K562 (cell line): Measurements from ENCODE around the gene CBLL1. TPM values are rescaled to one million over a fixed set of nuclear protein-coding genes. Genes with fewer than 3 reads are reported as not detected.

Source experiments
- polyA plus RNA-seq, 8 experiments: library from polyadenylated mRNA; depleted of rRNA in 4 of 8; stranded (reverse) in 5 of 8; unstranded in 3 of 8; fragments of >200 nt; fragmentation: Nextera tagmentation in 2 of 8; fragmentation: Illumina TruSeq in 1 of 8; extraction: Ambion mirVana in 2 of 8; extraction: Trizol in 1 of 8; gene quantifications; 2 replicates each; pipeline versions ENCODE4 v1.2.1 to v1.2.3, GENCODE V29; 2011 to 2014; ENCODE audit warnings: inconsistent platforms in 1 of 8, missing spikeins in 1 of 8
- total RNA-seq, 7 experiments: library from RNA; depleted of rRNA in 6 of 7; stranded (reverse); fragments of >200 nt in 6 of 7; fragmentation: Illumina TruSeq in 2 of 7; extraction: Trizol in 2 of 7; gene quantifications; 2 replicates each; pipeline versions ENCODE4 v1.2.1 to v1.2.3, GENCODE V29; 2011 to 2021; ENCODE audit warnings: low replicate concordance in 1 of 7

CBLL1 gene
- total and polyA plus RNA-seq, 9 of the 15 experiments (the other 6 are each of a cell fraction or from before 2014, with no cell fraction given) = 14.7 to 67.9 (median 35.4) TPM

Other genes starting within 250 kb of the CBLL1 start
- 57.1 and 75.1 TPM in 2 replicates for gene COG5, start 180.2 kb upstream of the CBLL1 start, total RNA-seq (2014; rRNA removed)
- 56.4 and 70.4 TPM in 2 replicates for gene COG5, start 180.2 kb upstream of the CBLL1 start, total RNA-seq (2014; rRNA removed; fragmentation: Illumina TruSeq; extraction: Trizol)
- gene COG5, start 180.2 kb upstream of the CBLL1 start, total RNA-seq (2015; rRNA removed; fragmentation: Illumina TruSeq; extraction: Trizol) = 57.6 and 65.5 TPM in 2 replicates
- gene COG5, start 180.2 kb upstream of the CBLL1 start, total RNA-seq (2021) = 57.0 and 58.0 TPM in 2 replicates
- gene COG5, start 180.2 kb upstream of the CBLL1 start, polyA plus RNA-seq (2011; rRNA removed) = 45.1 and 63.6 TPM in 2 replicates
- 31.0 and 42.5 TPM in 2 replicates for gene COG5, start 180.2 kb upstream of the CBLL1 start, polyA plus RNA-seq (2014; fragmentation: Illumina TruSeq; extraction: Trizol)
- 10 to 100 TPM; 15.3 to 25.9 TPM for gene COG5, start 180.2 kb upstream of the CBLL1 start, polyA plus RNA-seq (2014; fragmentation: Nextera tagmentation; extraction: Ambion mirVana)
- 40.5 and 52.6 TPM in 2 replicates for gene COG5, start 180.2 kb upstream of the CBLL1 start, polyA plus RNA-seq (2014; rRNA removed)
- gene DUS4L, start 180.2 kb upstream of the CBLL1 start, total RNA-seq (2014; rRNA removed) = 24.9 and 26.7 TPM in 2 replicates
- 33.6 and 36.3 TPM in 2 replicates for gene DUS4L, start 180.2 kb upstream of the CBLL1 start, total RNA-seq (2014; rRNA removed; fragmentation: Illumina TruSeq; extraction: Trizol)
- 25.6 and 28.9 TPM in 2 replicates for gene DUS4L, start 180.2 kb upstream of the CBLL1 start, total RNA-seq (2015; rRNA removed; fragmentation: Illumina TruSeq; extraction: Trizol)
- 25.7 and 27.4 TPM in 2 replicates for gene DUS4L, start 180.2 kb upstream of the CBLL1 start, total RNA-seq (2021)
- gene DUS4L, start 180.2 kb upstream of the CBLL1 start, polyA plus RNA-seq (2011; rRNA removed) = 20.2 and 29.4 TPM in 2 replicates
- gene DUS4L, start 180.2 kb upstream of the CBLL1 start, polyA plus RNA-seq (2014; fragmentation: Illumina TruSeq; extraction: Trizol) = 23.9 and 28.6 TPM in 2 replicates
- gene DUS4L, start 180.2 kb upstream of the CBLL1 start, polyA plus RNA-seq (2014; fragmentation: Nextera tagmentation; extraction: Ambion mirVana) = 10 to 100 TPM; 12.2 to 14.5 TPM
- 31.4 and 33.1 TPM in 2 replicates for gene DUS4L, start 180.2 kb upstream of the CBLL1 start, polyA plus RNA-seq (2014; rRNA removed)
- gene BCAP29, start 163.9 kb upstream of the CBLL1 start, total RNA-seq (2014; rRNA removed) = 57.5 and 64.5 TPM in 2 replicates
- gene BCAP29, start 163.9 kb upstream of the CBLL1 start, total RNA-seq (2014; rRNA removed; fragmentation: Illumina TruSeq; extraction: Trizol) = 113 and 136 TPM in 2 replicates
- gene BCAP29, start 163.9 kb upstream of the CBLL1 start, total RNA-seq (2015; rRNA removed; fragmentation: Illumina TruSeq; extraction: Trizol) = 127 and 129 TPM in 2 replicates
- 78.7 and 89.6 TPM in 2 replicates for gene BCAP29, start 163.9 kb upstream of the CBLL1 start, total RNA-seq (2021)
- 47.0 and 91.8 TPM in 2 replicates for gene BCAP29, start 163.9 kb upstream of the CBLL1 start, polyA plus RNA-seq (2011; rRNA removed)
- 122 and 137 TPM in 2 replicates for gene BCAP29, start 163.9 kb upstream of the CBLL1 start, polyA plus RNA-seq (2014; fragmentation: Illumina TruSeq; extraction: Trizol)
- 10 to 100 TPM; 63.4 to 64.4 TPM for gene BCAP29, start 163.9 kb upstream of the CBLL1 start, polyA plus RNA-seq (2014; fragmentation: Nextera tagmentation; extraction: Ambion mirVana)
- gene BCAP29, start 163.9 kb upstream of the CBLL1 start, polyA plus RNA-seq (2014; rRNA removed) = 77.0 and 79.7 TPM in 2 replicates
- 0.09 and 0.29 TPM in 2 replicates for gene SLC26A4, start 83.3 kb upstream of the CBLL1 start, total RNA-seq (2014; rRNA removed)
- gene SLC26A4, start 83.3 kb upstream of the CBLL1 start, total RNA-seq (2014; rRNA removed; fragmentation: Illumina TruSeq; extraction: Trizol) = 0.26 and 0.33 TPM in 2 replicates
- 0.11 and 0.43 TPM in 2 replicates for gene SLC26A4, start 83.3 kb upstream of the CBLL1 start, total RNA-seq (2015; rRNA removed; fragmentation: Illumina TruSeq; extraction: Trizol)
- gene SLC26A4, start 83.3 kb upstream of the CBLL1 start, total RNA-seq (2021) = 0.54 and 0.55 TPM in 2 replicates
- 0.37 and 0.54 TPM in 2 replicates for gene SLC26A4, start 83.3 kb upstream of the CBLL1 start, polyA plus RNA-seq (2011; rRNA removed)
- gene SLC26A4, start 83.3 kb upstream of the CBLL1 start, polyA plus RNA-seq (2014; fragmentation: Illumina TruSeq; extraction: Trizol) = 0.22 and 0.28 TPM in 2 replicates
- gene SLC26A4, start 83.3 kb upstream of the CBLL1 start, polyA plus RNA-seq (2014; fragmentation: Nextera tagmentation; extraction: Ambion mirVana) = under 1 TPM; 0.10 to 0.18 TPM
- gene SLC26A4, start 83.3 kb upstream of the CBLL1 start, polyA plus RNA-seq (2014; rRNA removed) = 0.27 and 1.2 TPM in 2 replicates
- not detected in 2 replicates for gene SLC26A3, start 59.1 kb downstream of the CBLL1 start, total RNA-seq (2014; rRNA removed)
- gene SLC26A3, start 59.1 kb downstream of the CBLL1 start, total RNA-seq (2014; rRNA removed; fragmentation: Illumina TruSeq; extraction: Trizol) = not detected in 2 replicates
- gene SLC26A3, start 59.1 kb downstream of the CBLL1 start, total RNA-seq (2015; rRNA removed; fragmentation: Illumina TruSeq; extraction: Trizol) = not detected in 2 replicates
- gene SLC26A3, start 59.1 kb downstream of the CBLL1 start, total RNA-seq (2021) = 0.86 and 1.1 TPM in 2 replicates
- gene SLC26A3, start 59.1 kb downstream of the CBLL1 start, polyA plus RNA-seq (2011; rRNA removed) = not detected in 2 replicates
- gene SLC26A3, start 59.1 kb downstream of the CBLL1 start, polyA plus RNA-seq (2014; fragmentation: Illumina TruSeq; extraction: Trizol) = not detected in 2 replicates
- gene SLC26A3, start 59.1 kb downstream of the CBLL1 start, polyA plus RNA-seq (2014; fragmentation: Nextera tagmentation; extraction: Ambion mirVana) = not detected
- not detected in 2 replicates for gene SLC26A3, start 59.1 kb downstream of the CBLL1 start, polyA plus RNA-seq (2014; rRNA removed)
- 128 and 130 TPM in 2 replicates for gene DLD, start 147.0 kb downstream of the CBLL1 start, total RNA-seq (2014; rRNA removed)
- gene DLD, start 147.0 kb downstream of the CBLL1 start, total RNA-seq (2014; rRNA removed; fragmentation: Illumina TruSeq; extraction: Trizol) = 192 and 248 TPM in 2 replicates
- 138 and 155 TPM in 2 replicates for gene DLD, start 147.0 kb downstream of the CBLL1 start, total RNA-seq (2015; rRNA removed; fragmentation: Illumina TruSeq; extraction: Trizol)
- gene DLD, start 147.0 kb downstream of the CBLL1 start, total RNA-seq (2021) = 190 and 201 TPM in 2 replicates
- gene DLD, start 147.0 kb downstream of the CBLL1 start, polyA plus RNA-seq (2011; rRNA removed) = 269 and 357 TPM in 2 replicates
- 553 and 639 TPM in 2 replicates for gene DLD, start 147.0 kb downstream of the CBLL1 start, polyA plus RNA-seq (2014; fragmentation: Illumina TruSeq; extraction: Trizol)
- 100 to 1,000 TPM; 406 to 588 TPM for gene DLD, start 147.0 kb downstream of the CBLL1 start, polyA plus RNA-seq (2014; fragmentation: Nextera tagmentation; extraction: Ambion mirVana)
- gene DLD, start 147.0 kb downstream of the CBLL1 start, polyA plus RNA-seq (2014; rRNA removed) = 230 and 247 TPM in 2 replicates